Testis (tissue), 3 donors: Measurements from ENCODE around the gene DPP9. TPM values are rescaled to one million over a fixed set of nuclear protein-coding genes. Genes with fewer than 3 reads are reported as not detected.

Experiments
- DNase-seq: peaks from one replicate; pipeline ENCODE4 v3.0.0-alpha.2; 2019
- H3K27ac ChIP-seq, 2 donors: fragments of 200-600 bp; sonication (generic); one replicate each; pipeline ENCODE4 v1.5.1; 2019
- H3K27me3 ChIP-seq: fragments of 200-600 bp; sonication (generic); one replicate; pipeline ENCODE4 v1.5.1; 2019
- H3K36me3 ChIP-seq: fragments of 200-600 bp; sonication (generic); one replicate; pipeline ENCODE4 v1.5.1; 2017; ENCODE audit warnings: low read depth; ENCODE audit errors: missing control alignments
- H3K4me1 ChIP-seq: fragments of 200-600 bp; sonication (generic); one replicate; pipeline ENCODE4 v1.5.1; 2019
- H3K4me3 ChIP-seq, 2 donors: fragments of 200-600 bp; sonication (generic); one replicate each; pipeline ENCODE4 v1.5.1; 2017 to 2019
- H3K9me3 ChIP-seq: fragments of 200-600 bp; sonication (generic); one replicate; pipeline ENCODE4 v1.5.1; 2017
- POLR2A ChIP-seq: fragments of 450-650 bp; IDR thresholded peaks from one replicate; pipeline ENCODE4 v1.6.1; 2017; ENCODE audit warnings: antibody characterized with exemption, mild to moderate bottlenecking, moderate library complexity
- WGBS, 2 donors: methylation state at CpG; one replicate each; pipeline ENCODE4 v1.1.5; 2018; 5-methylcytosine and 5-hydroxymethylcytosine counted together
- intact Hi-C: fragments of 100-400 bp; cut with DNase I; formaldehyde crosslinking; loops from one replicate; pipeline ENCODE4 v1.15.1; 2023; ENCODE audit warnings: low total_unique reads
- polyA plus RNA-seq: library from polyadenylated mRNA; stranded (reverse); fragments of 350-450 nt; fragmentation: Illumina TruSeq; extraction: RNeasy Lipid Tissue Mini Kit (QIAGEN cat#74804); gene quantifications from one replicate; pipeline ENCODE4 v1.2.3, GENCODE V29; 2014; ENCODE audit warnings: low read depth, low replicate concordance; ENCODE audit not compliant: insufficient read depth
- total RNA-seq, 2 donors: library from RNA; depleted of rRNA; stranded (reverse); fragments of >200 nt; gene quantifications; one replicate each; pipeline ENCODE4 v1.2.3, GENCODE V29; 2016
- TF ChIP-seq, protein P1 (sequence below), 3 experiments: fragments of 450-650 bp in 2 of 3; fragments of 200-600 bp in 1 of 3; sonication (generic) in 1 of 3; IDR thresholded peaks; one replicate each; pipeline ENCODE4 v1.5.1; 2016 to 2019; ENCODE audit warnings: antibody characterized with exemption in 3 of 3, mild to moderate bottlenecking in 2 of 3, moderate library complexity in 1 of 3

Gene DPP9
- total and polyA plus RNA-seq, 3 donors from 2014 or later = 24.6 to 74.2 (median 65.1) TPM

DNA sequence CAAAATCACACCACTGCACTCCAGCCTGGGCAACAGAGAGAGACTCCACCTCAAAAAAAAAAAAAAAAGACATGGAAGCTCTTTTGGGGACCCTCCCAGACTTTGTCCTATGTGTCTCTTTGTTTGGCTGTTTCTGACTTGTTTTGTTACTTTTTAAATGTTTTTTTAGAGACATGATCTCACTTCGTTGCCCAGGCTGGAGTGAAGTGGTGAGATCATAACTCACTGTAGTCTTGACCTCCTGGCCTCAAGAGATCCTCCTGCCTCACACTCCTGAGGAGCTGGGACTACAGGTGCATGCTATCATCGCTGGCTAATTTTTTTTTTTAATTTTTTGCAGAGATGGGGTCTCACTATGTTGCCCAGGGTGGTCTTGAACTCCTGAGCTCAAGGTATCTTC is 16.4 kb upstream of the DPP9 start:
- H3K36me3 ChIP-seq = no peaks in the 10 kb centered on the region
- no peak for TF ChIP-seq POLR2A
- TF ChIP-seq, protein P1, sequence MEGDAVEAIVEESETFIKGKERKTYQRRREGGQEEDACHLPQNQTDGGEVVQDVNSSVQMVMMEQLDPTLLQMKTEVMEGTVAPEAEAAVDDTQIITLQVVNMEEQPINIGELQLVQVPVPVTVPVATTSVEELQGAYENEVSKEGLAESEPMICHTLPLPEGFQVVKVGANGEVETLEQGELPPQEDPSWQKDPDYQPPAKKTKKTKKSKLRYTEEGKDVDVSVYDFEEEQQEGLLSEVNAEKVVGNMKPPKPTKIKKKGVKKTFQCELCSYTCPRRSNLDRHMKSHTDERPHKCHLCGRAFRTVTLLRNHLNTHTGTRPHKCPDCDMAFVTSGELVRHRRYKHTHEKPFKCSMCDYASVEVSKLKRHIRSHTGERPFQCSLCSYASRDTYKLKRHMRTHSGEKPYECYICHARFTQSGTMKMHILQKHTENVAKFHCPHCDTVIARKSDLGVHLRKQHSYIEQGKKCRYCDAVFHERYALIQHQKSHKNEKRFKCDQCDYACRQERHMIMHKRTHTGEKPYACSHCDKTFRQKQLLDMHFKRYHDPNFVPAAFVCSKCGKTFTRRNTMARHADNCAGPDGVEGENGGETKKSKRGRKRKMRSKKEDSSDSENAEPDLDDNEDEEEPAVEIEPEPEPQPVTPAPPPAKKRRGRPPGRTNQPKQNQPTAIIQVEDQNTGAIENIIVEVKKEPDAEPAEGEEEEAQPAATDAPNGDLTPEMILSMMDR (IDR thresholded peaks at IDR 0.05) = no peak
- no peaks in the 10 kb centered on the region for H3K9me3 ChIP-seq
- intact Hi-C loops = no loop called here
- H3K4me1 ChIP-seq = peaks cover 29% of the 10 kb centered on the region
- H3K27me3 ChIP-seq = no peaks in the 10 kb centered on the region
- no peak overlapping the region for H3K4me3 ChIP-seq
- WGBS, 2 donors = 76 to 85% methylated on average over 2 of the region's 2 CpGs
- no peak for DNase-seq
- no peak overlapping the region for H3K27ac ChIP-seq

DNA sequence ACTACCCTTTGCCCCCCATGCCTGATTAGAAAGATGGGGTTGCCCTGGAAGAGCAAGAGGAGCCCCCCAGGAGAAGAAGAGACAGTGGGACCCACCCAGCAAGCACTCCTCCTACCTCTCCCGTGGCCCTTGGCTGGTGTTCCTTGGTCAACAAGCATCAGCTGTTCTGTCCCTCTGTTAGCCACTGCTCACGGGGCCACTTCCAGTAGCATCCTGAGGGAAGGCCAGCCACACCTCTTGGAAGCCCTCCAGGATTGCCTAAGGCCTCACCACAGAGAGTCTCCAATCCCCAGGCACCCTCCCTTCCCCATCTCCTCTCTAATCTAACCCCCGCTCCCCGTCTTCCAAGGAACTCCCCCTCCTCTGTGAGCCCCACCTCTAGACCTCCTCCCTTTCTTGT is 15.1 kb upstream of the DPP9 start:
- no peaks in the 10 kb centered on the region for H3K27me3 ChIP-seq
- H3K27ac ChIP-seq = no peak overlapping the region
- WGBS, 2 donors = 47 to 55% methylated on average over 4 of the region's 4 CpGs
- H3K9me3 ChIP-seq = no peaks in the 10 kb centered on the region
- peaks cover 19% of the 10 kb centered on the region for H3K4me1 ChIP-seq
- TF ChIP-seq POLR2A = no peak
- TF ChIP-seq, protein P1 (IDR thresholded peaks at IDR 0.05) = no peak
- DNase-seq = no peak
- H3K4me3 ChIP-seq = no peak overlapping the region
- intact Hi-C loops = loop anchor here (10.0 kb wide), 1 partner anchor 46 kb away; no protein-coding TSS in a partner anchor
- H3K36me3 ChIP-seq = no peaks in the 10 kb centered on the region

DNA sequence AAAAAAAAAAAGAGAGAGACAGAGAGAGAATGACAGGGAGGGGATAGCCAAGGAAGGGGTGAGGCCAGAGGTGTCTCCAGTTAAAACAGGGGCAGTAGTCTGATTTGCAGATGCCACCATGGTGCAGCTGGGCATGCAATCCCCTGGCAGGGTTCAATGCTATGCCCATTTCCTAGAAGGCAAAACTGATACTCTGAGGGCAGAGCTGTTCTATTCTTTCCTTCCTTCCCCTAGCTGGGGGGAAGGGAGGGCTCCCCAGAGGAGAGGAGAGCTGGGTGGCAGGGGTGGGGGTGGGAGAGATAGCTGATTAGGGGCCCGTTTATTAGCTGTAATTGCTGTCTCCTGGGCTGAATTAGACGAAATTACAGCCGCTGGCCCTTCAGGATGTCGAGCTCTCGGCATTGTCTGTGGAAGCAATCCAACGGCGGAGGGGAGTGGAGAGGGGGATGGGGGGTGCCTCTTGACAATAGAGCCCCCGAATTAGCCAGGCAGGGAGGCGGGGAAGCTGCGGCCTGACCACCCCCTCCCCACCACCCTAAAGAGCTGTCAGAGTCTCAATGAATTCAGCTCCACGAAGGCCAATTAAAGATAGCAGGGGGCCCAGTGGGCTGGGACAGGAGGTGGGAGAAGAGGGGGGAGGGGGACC is 14.4 kb upstream of the DPP9 start:
- WGBS, 2 donors = 33 to 43% methylated on average over 11 of the region's 11 CpGs
- H3K27ac ChIP-seq = no peak overlapping the region
- no peaks in the 10 kb centered on the region for H3K36me3 ChIP-seq
- no peaks in the 10 kb centered on the region for H3K27me3 ChIP-seq
- intact Hi-C loops = loop anchor here (10.0 kb wide), 1 partner anchor 47 kb away; no protein-coding TSS in a partner anchor
- peaks cover 13% of the 10 kb centered on the region for H3K4me1 ChIP-seq
- no peak for TF ChIP-seq POLR2A
- TF ChIP-seq, protein P1 (IDR thresholded peaks at IDR 0.05) = no peak
- H3K4me3 ChIP-seq = no peak overlapping the region
- H3K9me3 ChIP-seq = no peaks in the 10 kb centered on the region
- no peak for DNase-seq

DNA sequence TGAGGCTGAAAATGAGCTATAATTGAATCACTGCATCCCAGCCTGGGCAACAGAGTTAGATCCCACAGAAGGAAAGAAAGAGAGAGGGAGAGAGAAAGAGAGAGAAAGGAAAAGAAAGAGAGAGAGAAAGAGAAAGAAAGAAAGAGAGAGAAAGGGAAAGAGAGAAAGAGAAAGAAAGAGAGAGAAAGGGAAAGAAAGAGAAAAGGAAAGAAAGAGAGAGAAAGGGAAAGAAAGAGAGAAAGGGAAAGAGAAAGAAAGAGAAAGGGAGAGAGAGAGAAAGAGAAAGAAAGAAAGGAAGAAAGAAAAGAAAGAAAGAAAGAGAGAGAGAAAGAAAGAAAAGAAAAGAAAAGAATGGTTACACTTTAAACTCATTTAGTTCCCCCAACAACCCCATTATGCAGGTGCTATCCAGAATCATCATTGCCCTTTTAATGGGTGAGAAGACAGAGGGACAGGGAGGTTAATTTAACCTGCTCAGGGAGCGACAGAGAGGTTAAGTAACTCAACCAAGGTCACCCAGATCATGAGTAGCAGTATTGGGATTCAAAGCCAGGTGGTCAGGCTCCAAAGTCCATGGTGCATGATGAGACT is 10.2 kb upstream of the DPP9 start:
- H3K4me3 ChIP-seq = no peak overlapping the region
- no peak overlapping the region for H3K27ac ChIP-seq
- intact Hi-C loops = loop anchor here (10.0 kb wide), 1 partner anchor 51 kb away; no protein-coding TSS in a partner anchor
- H3K4me1 ChIP-seq = no peaks in the 10 kb centered on the region
- no peaks in the 10 kb centered on the region for H3K36me3 ChIP-seq
- WGBS, 2 donors = 70 to 71% methylated on average over 1 of the region's 1 CpG
- no peak for DNase-seq
- H3K9me3 ChIP-seq = no peaks in the 10 kb centered on the region
- TF ChIP-seq, protein P1 (IDR thresholded peaks at IDR 0.05) = no peak
- no peak for TF ChIP-seq POLR2A
- no peaks in the 10 kb centered on the region for H3K27me3 ChIP-seq
